A549 (cell line): ENCODE data around the gene WDSUB1. TPM values are rescaled to one million over a fixed set of nuclear protein-coding genes. Genes with fewer than 3 reads are reported as not detected.
A peak's percentile ranks its signal among the peaks of the same experiment; 100 is the strongest.

Experiments
- ATAC-seq, 2 experiments: fragments of 200-7000 bp in 1 of 2; fragments of >200 bp in 1 of 2; cut with Nextera tagmentation in 1 of 2; cut with Tn5 transposase in 1 of 2; 3 replicates each; pipeline versions ENCODE4 v1.8.0 to v1.9.1; 2018 to 2020; ENCODE audit warnings: mild to moderate bottlenecking in 1 of 2, moderate library complexity in 1 of 2
- CTCF ChIA-PET: fragments of 300-600 bp; sonication (Branson Sonifier 250); formaldehyde crosslinking; extraction: SDS; loops from one replicate; lab custom pipeline; 2021; ENCODE audit warnings: antibody characterized with exemption, inconsistent platforms; lab: Yijun Ruan, JAX
- POLR2A ChIA-PET: fragments of 350-600 bp; formaldehyde crosslinking; extraction: SDS; loops from one replicate; lab custom pipeline; 2021; ENCODE audit warnings: antibody characterized with exemption, inconsistent platforms; lab: Yijun Ruan, JAX
- DNase-seq, 2 experiments: peaks; one replicate each; pipeline versions ENCODE4 v3.0.0 to v3.0.0-alpha.2; 2011 to 2016; ENCODE audit warnings: low read depth in 1 of 2, low spot score in 1 of 2
- FAIRE-seq: peaks from 2 replicates; lab custom pipeline; 2011; peaks lifted over from hg19 to GRCh38; lab: Jason Lieb, UNC
- H3K27ac ChIP-seq, 2 experiments: fragments of >200 bp; sonication (Bioruptor Twin); formaldehyde crosslinking; 3 replicates each; pipeline ENCODE4 v1.5.1; 2016 to 2017
- H3K4me1 ChIP-seq: fragments of >200 bp; sonication (Bioruptor Twin); formaldehyde crosslinking; 3 replicates; pipeline ENCODE4 v1.6.1; 2016
- H3K4me2 ChIP-seq: fragments of >200 bp; sonication (Bioruptor Twin); formaldehyde crosslinking; 3 replicates; pipeline ENCODE4 v1.6.1; 2016
- H3K4me3 ChIP-seq: fragments of >200 bp; sonication (Bioruptor Twin); formaldehyde crosslinking; 3 replicates; pipeline ENCODE4 v1.5.1; 2016
- H3K9me3 ChIP-seq: fragments of >200 bp; sonication (Bioruptor Twin); formaldehyde crosslinking; 3 replicates; pipeline ENCODE4 v1.6.1; 2016
- BHLHE40 ChIP-seq: IDR thresholded peaks from 2 replicates; pipeline ENCODE4 v1.6.1; 2012; ENCODE audit warnings: low read depth, low read length, inconsistent platforms
- CEBPB ChIP-seq, 2 experiments: fragments of >200 bp in 1 of 2; sonication (Bioruptor Twin) in 1 of 2; formaldehyde crosslinking in 1 of 2; IDR thresholded peaks; 2 replicates each; pipeline ENCODE4 v1.6.1; 2012 to 2016
- E2F6 ChIP-seq: IDR thresholded peaks from 2 replicates; pipeline ENCODE4 v1.6.1; 2012; ENCODE audit warnings: low read depth, borderline replicate concordance
- EP300 ChIP-seq, 2 experiments: fragments of >200 bp; sonication (Bioruptor Twin); formaldehyde crosslinking; IDR thresholded peaks; 2 replicates in 1 of 2; 3 replicates in 1 of 2; pipeline ENCODE4 v1.6.1; 2016 to 2017
- ESRRA ChIP-seq: fragments of 150-350 bp; IDR thresholded peaks from 2 replicates; pipeline ENCODE4 v1.6.1; 2014; ENCODE audit warnings: mild to moderate bottlenecking, low read length, borderline replicate concordance
- FOXS1 ChIP-seq: fragments of 250-450 bp; sonication (Bioruptor Pico); IDR thresholded peaks from 2 replicates; pipeline ENCODE4 v1.5.0; 2020; ENCODE audit warnings: mild to moderate bottlenecking, moderate library complexity
- HOXA7 ChIP-seq: fragments of 250-450 bp; sonication (Bioruptor Pico); IDR thresholded peaks from 2 replicates; pipeline ENCODE4 v1.5.0; 2020; ENCODE audit warnings: mild to moderate bottlenecking, moderate library complexity
- JUNB ChIP-seq: fragments of >200 bp; sonication (Bioruptor Twin); formaldehyde crosslinking; IDR thresholded peaks from 2 replicates; pipeline ENCODE4 v1.6.1; 2016
- MAX ChIP-seq: IDR thresholded peaks from 2 replicates; pipeline ENCODE4 v1.6.1; 2012
- MAZ ChIP-seq: fragments of 150-350 bp; IDR thresholded peaks from 2 replicates; pipeline ENCODE4 v1.6.1; 2014; ENCODE audit warnings: antibody characterized with exemption, low read depth, low read length, borderline replicate concordance
- NPAS2 ChIP-seq: fragments of 250-450 bp; sonication (Bioruptor Pico); IDR thresholded peaks from 2 replicates; pipeline ENCODE4 v1.8.0; 2022; ENCODE audit warnings: mild to moderate bottlenecking, moderate library complexity, borderline replicate concordance
- NR3C1 ChIP-seq: fragments of >200 bp; sonication (Bioruptor Twin); formaldehyde crosslinking; IDR thresholded peaks from 3 replicates; pipeline ENCODE4 v1.6.1; 2017
- PHF8 ChIP-seq: fragments of 200-600 bp; sonication (generic); IDR thresholded peaks from 2 replicates; pipeline ENCODE4 v1.6.1; 2016; ENCODE audit warnings: low read depth, mild to moderate bottlenecking, antibody characterized with exemption, moderate library complexity, borderline replicate concordance
- POLR2A ChIP-seq: IDR thresholded peaks from 2 replicates; pipeline ENCODE4 v1.6.1; 2012; ENCODE audit warnings: mild to moderate bottlenecking, low read length
- RAD21 ChIP-seq, 2 experiments: fragments of >200 bp in 1 of 2; sonication (Bioruptor Twin) in 1 of 2; formaldehyde crosslinking in 1 of 2; IDR thresholded peaks in 1 of 2; conservative IDR thresholded peaks in 1 of 2; 2 replicates in 1 of 2; 3 replicates in 1 of 2; pipeline ENCODE4 v1.6.1; 2012 to 2018; ENCODE audit warnings: inconsistent platforms in 1 of 2
- RARB ChIP-seq: fragments of 250-450 bp; sonication (Bioruptor Pico); IDR thresholded peaks from 2 replicates; pipeline ENCODE4 v1.8.0; 2021; ENCODE audit warnings: mild to moderate bottlenecking, moderate library complexity
- USF2 ChIP-seq: fragments of 450-650 bp; IDR thresholded peaks from 2 replicates; pipeline ENCODE4 v1.6.1; 2014; ENCODE audit warnings: antibody characterized with exemption
- ZSCAN20 ChIP-seq: fragments of 250-450 bp; sonication (Bioruptor Pico); IDR thresholded peaks from 2 replicates; pipeline ENCODE4 v1.8.0; 2022; ENCODE audit warnings: mild to moderate bottlenecking, moderate library complexity
- WGBS: methylation state at CpG from one replicate; pipeline ENCODE4 v1.1.6; 2017; ENCODE audit errors: missing lambda C conversion rate; 5-methylcytosine and 5-hydroxymethylcytosine counted together
- polyA minus RNA-seq: library from RNA; depleted of rRNA, polyadenylated mRNA; stranded (reverse); fragments of >200 nt; gene quantifications from 2 replicates; pipeline ENCODE4 v1.2.3, GENCODE V29; 2011; rRNA and poly(A)+ RNA removed
- polyA plus RNA-seq, 4 experiments: library from polyadenylated mRNA; depleted of rRNA in 3 of 4; stranded (reverse); fragments of >200 nt; fragmentation: RNase III in 1 of 4; extraction: RNeasy Plus Mini Kit Qiagen cat#74134 plus additional on column Dnase treatment in 1 of 4; gene quantifications; 2 replicates in 3 of 4; 3 replicates in 1 of 4; pipeline ENCODE4 v1.2.3, GENCODE V29; 2011 to 2017
- TF ChIP-seq, protein P1 (sequence below): fragments of >200 bp; sonication (Bioruptor Twin); formaldehyde crosslinking; IDR thresholded peaks from 2 replicates; pipeline ENCODE4 v1.6.1; 2016

Gene WDSUB1
- polyA plus RNA-seq (2011; rRNA removed) (11.4 and 11.7 TPM in 2 replicates), polyA plus RNA-seq (2017; fragmentation: RNase III; extraction: RNeasy Plus Mini Kit Qiagen cat#74134 plus additional on column Dnase treatment) (8.7 to 9.1 TPM (median 9.0 TPM) in 3 replicates), polyA minus RNA-seq (8.4 and 10.5 TPM in 2 replicates)
- 5.5 and 6.2 TPM in 2 replicates for polyA plus RNA-seq (2012; cell fraction: cytosol; rRNA removed)
- polyA plus RNA-seq (2012; cell fraction: nucleus; rRNA removed): 3.8 and 4.7 TPM in 2 replicates

DNA sequence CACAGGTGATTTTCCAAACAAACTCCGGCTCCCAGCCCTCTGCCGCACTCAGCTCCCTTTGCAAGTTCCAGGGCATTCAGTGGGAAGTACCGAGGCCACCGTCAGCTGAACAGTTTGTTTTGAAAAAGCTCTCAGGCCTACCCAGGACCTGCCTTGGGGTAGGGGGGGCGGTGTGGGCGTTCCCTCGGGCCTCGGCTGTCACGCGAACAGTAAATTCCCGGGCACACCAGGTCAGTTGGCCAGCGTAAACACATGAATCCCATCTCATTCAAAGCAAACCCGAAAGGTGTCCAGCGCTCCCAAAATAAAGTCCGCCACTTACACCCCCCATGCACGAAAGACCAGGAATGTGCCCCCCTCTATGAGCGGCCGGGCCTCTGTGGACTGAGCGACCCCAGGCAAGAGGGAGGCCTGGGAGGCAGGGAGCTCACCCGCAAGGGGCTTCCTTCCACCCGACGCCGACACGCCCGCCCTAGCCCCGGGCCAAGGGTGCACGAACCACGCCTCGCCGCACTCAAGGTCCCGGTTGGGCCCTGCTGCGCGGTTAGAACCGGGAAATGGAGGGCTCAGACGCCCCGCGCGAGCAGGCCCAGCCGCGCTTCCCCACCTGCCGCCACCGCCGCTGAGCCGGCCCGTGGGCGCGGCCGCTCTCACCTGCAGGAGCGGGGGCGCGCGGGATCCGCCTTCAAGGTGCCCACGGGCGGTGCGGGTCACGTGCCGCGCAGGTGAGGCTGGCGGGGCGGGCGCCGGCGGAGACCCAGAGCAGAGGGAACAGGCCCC is at the start of gene WDSUB1:
TSS of gene WDSUB1 (minus strand) at position 775 of the 780 bp plus-strand sequence. CDS start 3,634 bp downstream, outside the sequence.
- Histone ChIP-seq H3K27ac (peak within 1 kb of the TSS; percentile 88 to 96), H3K4me1 (peaks cover 24% of the 10 kb centered on the region), H3K4me2 (peak within 1 kb of the TSS; percentile 89), H3K4me3 (peak within 1 kb of the TSS; percentile 74), H3K9me3 (no peaks in the 10 kb centered on the region)
- CTCF ChIA-PET: interaction anchor here (0.6 to 1.2 kb wide), 6 partner anchors 8 to 132 kb away, joined by 3 read pairs; no protein-coding TSS in a partner anchor
- peak; percentile 54 to 58 for ATAC-seq
- TF ChIP-seq BHLHE40 (peak; percentile 51), NPAS2 (CRISPR knock-in tag) (no peak), JUNB (no peak), E2F6 (peak; percentile 78), RARB (CRISPR knock-in tag) (no peak), USF2 (peak; percentile 36), MAZ (no peak), MAX (peak; percentile 73), ESRRA (no peak), HOXA7 (CRISPR knock-in tag) (no peak), PHF8 (peak; percentile 93)
- WGBS: 11% methylated on average over 11 of the region's 64 CpGs
- peak in 1 of 2 experiments; percentile 39 for DNase-seq
- POLR2A ChIA-PET: interaction anchor here (0.7 to 2.6 kb wide), 6 partner anchors 36 to 430 kb away, joined by 3 to 13 read pairs (median 3); partner anchors contain the start of gene MARCHF7
- no peak for FAIRE-seq

GRCh38 chr2:159326569-159327255 is 40.2 kb upstream of the WDSUB1 start:
- POLR2A ChIA-PET: no interaction called here
- WGBS: 88% methylated on average over 5 of the region's 5 CpGs
- H3K9me3 ChIP-seq: no peaks in the 10 kb centered on the region
- H3K4me3 ChIP-seq: no peak overlapping the region
- CTCF ChIA-PET: no interaction called here
- ATAC-seq (no peak), DNase-seq (peak in 1 of 2 experiments; percentile 22), FAIRE-seq (no peak)
- TF ChIP-seq PHF8 (no peak), FOXS1 (no peak), EP300 (IDR thresholded peaks at IDR 0.05) (no peak), POLR2A (no peak), ZSCAN20 (CRISPR knock-in tag) (no peak), NR3C1 (no peak), MAX (no peak), CEBPB (IDR thresholded peaks at IDR 0.05) (peak; percentile 17 to 75; a peak in 3 of 4 replicates), RAD21 (conservative IDR thresholded peaks at IDR 0.05 in 1 of 2, IDR thresholded peaks at IDR 0.05 in 1 of 2) (no peak)
- TF ChIP-seq, protein P1, sequence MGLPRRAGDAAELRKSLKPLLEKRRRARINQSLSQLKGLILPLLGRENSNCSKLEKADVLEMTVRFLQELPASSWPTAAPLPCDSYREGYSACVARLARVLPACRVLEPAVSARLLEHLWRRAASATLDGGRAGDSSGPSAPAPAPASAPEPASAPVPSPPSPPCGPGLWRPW: 0 out of 2 replicates have a peak, but pooled peaks have one; percentile 8
- peak overlapping the region; percentile 35 to 69; a peak in 5 of 6 replicates for H3K27ac ChIP-seq
- H3K4me1 ChIP-seq: peaks cover 13% of the 10 kb centered on the region; the same call in 2 of the 3 replicates
- H3K4me2 ChIP-seq: peak overlapping the region; percentile 13; the same call in 2 of the 3 replicates
